SH-SY5Y (cell line): Measurements from ENCODE around the gene KRTAP9-7.
"Not testable (repeated sequence)": the region's sequence is repeated elsewhere in the genome, so short reads cannot be mapped to it uniquely, and the experiment has no call there.

Experiments used
- GATA2 ChIP-seq: IDR thresholded peaks from 2 replicates; pipeline ENCODE4 v1.6.1; 2011; ENCODE audit warnings: mild to moderate bottlenecking, low read depth, low read length
- GATA3 ChIP-seq: IDR thresholded peaks from 2 replicates; pipeline ENCODE4 v1.6.1; 2011; ENCODE audit warnings: low read depth, mild to moderate bottlenecking, low read length, moderate library complexity

- TF ChIP-seq GATA2, GATA3: not testable (repeated sequence)
Observed at GRCh38 chr17:41275648-41276190, at the start of gene KRTAP9-7.
